ENCODE data around the gene TMEM218.

Gene TMEM218

DNA sequence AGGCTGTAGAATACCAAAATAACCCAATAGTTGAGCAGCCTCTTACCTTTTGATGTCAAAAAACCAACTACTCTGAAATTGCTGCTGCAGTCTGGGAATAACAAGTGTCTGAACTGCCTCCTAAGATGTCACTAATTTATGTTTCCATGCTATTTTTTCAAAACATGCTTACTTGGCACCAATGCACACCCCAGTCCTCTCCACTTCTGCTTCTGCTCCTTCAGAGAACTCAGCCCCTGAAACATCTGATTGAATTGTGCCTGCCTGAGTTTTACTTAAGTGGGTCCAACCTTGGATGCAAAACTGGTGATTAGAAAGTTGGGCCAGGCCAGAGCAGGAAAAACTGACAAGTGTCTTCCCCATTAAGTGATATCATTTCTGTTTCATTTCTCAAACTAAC, 24.6 kb upstream of the TMEM218 start:
- ATAC-seq: no peak
- TF ChIP-seq ZFP3 (CRISPR knock-in tag; IDR thresholded peaks at IDR 0.05): no peak
- TF ChIP-seq, protein P1, sequence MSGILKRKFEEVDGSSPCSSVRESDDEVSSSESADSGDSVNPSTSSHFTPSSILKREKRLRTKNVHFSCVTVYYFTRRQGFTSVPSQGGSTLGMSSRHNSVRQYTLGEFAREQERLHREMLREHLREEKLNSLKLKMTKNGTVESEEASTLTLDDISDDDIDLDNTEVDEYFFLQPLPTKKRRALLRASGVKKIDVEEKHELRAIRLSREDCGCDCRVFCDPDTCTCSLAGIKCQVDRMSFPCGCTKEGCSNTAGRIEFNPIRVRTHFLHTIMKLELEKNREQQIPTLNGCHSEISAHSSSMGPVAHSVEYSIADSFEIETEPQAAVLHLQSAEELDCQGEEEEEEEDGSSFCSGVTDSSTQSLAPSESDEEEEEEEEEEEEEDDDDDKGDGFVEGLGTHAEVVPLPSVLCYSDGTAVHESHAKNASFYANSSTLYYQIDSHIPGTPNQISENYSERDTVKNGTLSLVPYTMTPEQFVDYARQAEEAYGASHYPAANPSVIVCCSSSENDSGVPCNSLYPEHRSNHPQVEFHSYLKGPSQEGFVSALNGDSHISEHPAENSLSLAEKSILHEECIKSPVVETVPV (CRISPR knock-in tag; IDR thresholded peaks at IDR 0.05): no peak
- TF ChIP-seq ISL1 (CRISPR knock-in tag; IDR thresholded peaks at IDR 0.05): no peak
- no peak for TF ChIP-seq SNAI2 (CRISPR knock-in tag; IDR thresholded peaks at IDR 0.05)
- TF ChIP-seq PPARA (CRISPR knock-in tag; IDR thresholded peaks at IDR 0.05; ENCODE audit: borderline replicate concordance): no peak
- TF ChIP-seq ZFP30 (CRISPR knock-in tag; IDR thresholded peaks at IDR 0.05): no peak
- no peak for TF ChIP-seq ESRRG (CRISPR knock-in tag; IDR thresholded peaks at IDR 0.05)
- TF ChIP-seq TCF4 (CRISPR knock-in tag; IDR thresholded peaks at IDR 0.05; ENCODE audit: borderline replicate concordance): no peak
- TF ChIP-seq, protein P2, sequence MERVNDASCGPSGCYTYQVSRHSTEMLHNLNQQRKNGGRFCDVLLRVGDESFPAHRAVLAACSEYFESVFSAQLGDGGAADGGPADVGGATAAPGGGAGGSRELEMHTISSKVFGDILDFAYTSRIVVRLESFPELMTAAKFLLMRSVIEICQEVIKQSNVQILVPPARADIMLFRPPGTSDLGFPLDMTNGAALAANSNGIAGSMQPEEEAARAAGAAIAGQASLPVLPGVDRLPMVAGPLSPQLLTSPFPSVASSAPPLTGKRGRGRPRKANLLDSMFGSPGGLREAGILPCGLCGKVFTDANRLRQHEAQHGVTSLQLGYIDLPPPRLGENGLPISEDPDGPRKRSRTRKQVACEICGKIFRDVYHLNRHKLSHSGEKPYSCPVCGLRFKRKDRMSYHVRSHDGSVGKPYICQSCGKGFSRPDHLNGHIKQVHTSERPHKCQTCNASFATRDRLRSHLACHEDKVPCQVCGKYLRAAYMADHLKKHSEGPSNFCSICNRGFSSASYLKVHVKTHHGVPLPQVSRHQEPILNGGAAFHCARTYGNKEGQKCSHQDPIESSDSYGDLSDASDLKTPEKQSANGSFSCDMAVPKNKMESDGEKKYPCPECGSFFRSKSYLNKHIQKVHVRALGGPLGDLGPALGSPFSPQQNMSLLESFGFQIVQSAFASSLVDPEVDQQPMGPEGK (CRISPR knock-in tag; IDR thresholded peaks at IDR 0.05; ENCODE audit: borderline replicate concordance): no peak
- no peak for TF ChIP-seq TOX (CRISPR knock-in tag; IDR thresholded peaks at IDR 0.05; ENCODE audit: borderline replicate concordance)
- no peak for TF ChIP-seq ARNTL (CRISPR knock-in tag; IDR thresholded peaks at IDR 0.05; ENCODE audit: borderline replicate concordance, low read depth)

DNA sequence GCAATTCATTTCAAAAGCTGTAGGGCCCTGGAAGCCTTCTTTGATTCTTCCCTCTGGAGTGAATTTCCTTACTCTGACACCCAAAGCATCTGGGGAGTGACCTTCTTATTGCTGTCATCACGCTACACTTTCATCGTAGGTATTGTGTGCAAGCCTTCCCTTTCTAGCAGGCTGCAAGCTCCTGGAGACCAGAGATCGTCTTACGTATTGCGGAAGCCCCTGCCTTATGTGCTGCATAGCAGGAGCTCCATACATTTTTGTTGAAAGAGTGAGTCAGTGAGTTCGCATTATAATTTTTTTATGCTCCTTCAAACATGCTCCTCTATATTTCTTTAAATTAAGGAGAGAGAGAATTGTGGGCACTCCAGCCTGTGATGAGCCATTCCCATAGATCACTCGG, 21.2 kb upstream of the TMEM218 start:
- ATAC-seq: no peak
- no peak for TF ChIP-seq ZC3H10 (CRISPR knock-in tag; IDR thresholded peaks at IDR 0.05)

DNA sequence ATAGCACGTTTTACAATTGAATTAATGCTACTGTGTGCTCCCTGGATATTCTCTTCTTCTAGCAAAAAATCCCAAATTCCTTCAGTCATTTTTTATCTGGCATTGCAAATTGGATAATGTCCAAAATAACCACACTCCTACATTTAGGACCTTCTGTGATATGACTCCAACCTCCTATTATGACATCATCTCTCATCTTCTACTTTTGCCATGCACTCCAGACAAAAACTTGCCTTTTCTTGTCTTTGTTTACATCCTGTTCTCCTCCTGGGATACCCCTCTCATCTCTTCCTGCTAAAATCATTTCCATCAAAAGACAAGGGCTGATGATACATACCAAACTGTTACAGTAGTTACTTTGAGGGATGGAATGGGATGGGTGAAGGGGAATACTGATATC, 20.6 kb upstream of the TMEM218 start:
- ATAC-seq: no peak
- TF ChIP-seq PPARA (CRISPR knock-in tag; IDR thresholded peaks at IDR 0.05; ENCODE audit: borderline replicate concordance) (no peak), ZNF70 (CRISPR knock-in tag; IDR thresholded peaks at IDR 0.05) (peak; percentile 75)
- TF ChIP-seq, protein P3, sequence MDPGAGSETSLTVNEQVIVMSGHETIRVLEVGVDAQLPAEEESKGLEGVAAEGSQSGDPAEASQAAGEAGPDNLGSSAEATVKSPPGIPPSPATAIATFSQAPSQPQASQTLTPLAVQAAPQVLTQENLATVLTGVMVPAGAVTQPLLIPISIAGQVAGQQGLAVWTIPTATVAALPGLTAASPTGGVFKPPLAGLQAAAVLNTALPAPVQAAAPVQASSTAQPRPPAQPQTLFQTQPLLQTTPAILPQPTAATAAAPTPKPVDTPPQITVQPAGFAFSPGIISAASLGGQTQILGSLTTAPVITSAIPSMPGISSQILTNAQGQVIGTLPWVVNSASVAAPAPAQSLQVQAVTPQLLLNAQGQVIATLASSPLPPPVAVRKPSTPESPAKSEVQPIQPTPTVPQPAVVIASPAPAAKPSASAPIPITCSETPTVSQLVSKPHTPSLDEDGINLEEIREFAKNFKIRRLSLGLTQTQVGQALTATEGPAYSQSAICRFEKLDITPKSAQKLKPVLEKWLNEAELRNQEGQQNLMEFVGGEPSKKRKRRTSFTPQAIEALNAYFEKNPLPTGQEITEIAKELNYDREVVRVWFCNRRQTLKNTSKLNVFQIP (CRISPR knock-in tag; IDR thresholded peaks at IDR 0.05; ENCODE audit: borderline replicate concordance, low read depth): no peak

DNA sequence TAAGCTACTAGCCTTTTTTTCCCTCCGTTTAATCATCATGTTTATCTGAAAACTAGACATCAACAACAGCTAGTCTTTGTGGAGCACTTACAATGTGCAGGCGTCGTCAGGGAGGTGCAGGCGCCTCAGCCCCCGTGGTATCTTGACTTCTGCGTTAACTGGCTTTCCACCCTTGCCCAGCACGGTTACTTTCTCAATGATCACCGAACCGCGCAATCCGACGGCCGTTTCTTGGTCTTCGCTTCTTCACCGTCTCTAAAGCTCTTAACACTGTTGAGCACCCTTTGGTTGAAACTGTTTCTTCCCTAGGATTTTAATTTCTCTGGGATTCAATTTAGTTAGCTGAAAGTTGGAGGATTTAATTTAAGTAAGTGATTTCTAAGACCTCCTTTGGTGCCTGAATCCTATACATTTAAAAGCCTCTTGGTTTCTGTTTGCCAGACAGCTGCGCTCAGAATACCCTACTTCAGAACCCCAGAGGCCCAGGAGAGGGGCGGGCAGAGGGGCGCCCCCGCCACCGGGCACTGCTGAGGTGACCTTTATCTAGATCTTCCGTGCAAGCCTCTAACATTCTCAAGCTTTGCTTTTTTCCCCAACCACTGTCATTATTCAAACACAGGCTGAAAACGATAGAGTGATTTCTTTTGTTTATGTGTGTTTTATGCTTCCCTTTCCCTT, 18.0 kb upstream of the TMEM218 start:
- TF ChIP-seq OSR1 (CRISPR knock-in tag; IDR thresholded peaks at IDR 0.05) (no peak), GLIS3 (CRISPR knock-in tag; IDR thresholded peaks at IDR 0.05) (no peak), ARNTL (CRISPR knock-in tag; IDR thresholded peaks at IDR 0.05; ENCODE audit: borderline replicate concordance, low read depth) (no peak), CSDC2 (CRISPR knock-in tag; IDR thresholded peaks at IDR 0.05) (no peak), BACH2 (CRISPR knock-in tag; IDR thresholded peaks at IDR 0.05; ENCODE audit: borderline replicate concordance) (no peak), ZFP30 (CRISPR knock-in tag; IDR thresholded peaks at IDR 0.05) (no peak), SNAI2 (CRISPR knock-in tag; IDR thresholded peaks at IDR 0.05) (no peak), ZC3H10 (CRISPR knock-in tag; IDR thresholded peaks at IDR 0.05) (no peak)
- TF ChIP-seq, protein P1 (CRISPR knock-in tag; IDR thresholded peaks at IDR 0.05): no peak
- TF ChIP-seq, protein P4, sequence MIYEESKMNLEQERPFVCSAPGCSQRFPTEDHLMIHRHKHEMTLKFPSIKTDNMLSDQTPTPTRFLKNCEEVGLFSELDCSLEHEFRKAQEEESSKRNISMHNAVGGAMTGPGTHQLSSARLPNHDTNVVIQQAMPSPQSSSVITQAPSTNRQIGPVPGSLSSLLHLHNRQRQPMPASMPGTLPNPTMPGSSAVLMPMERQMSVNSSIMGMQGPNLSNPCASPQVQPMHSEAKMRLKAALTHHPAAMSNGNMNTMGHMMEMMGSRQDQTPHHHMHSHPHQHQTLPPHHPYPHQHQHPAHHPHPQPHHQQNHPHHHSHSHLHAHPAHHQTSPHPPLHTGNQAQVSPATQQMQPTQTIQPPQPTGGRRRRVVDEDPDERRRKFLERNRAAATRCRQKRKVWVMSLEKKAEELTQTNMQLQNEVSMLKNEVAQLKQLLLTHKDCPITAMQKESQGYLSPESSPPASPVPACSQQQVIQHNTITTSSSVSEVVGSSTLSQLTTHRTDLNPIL (CRISPR knock-in tag; IDR thresholded peaks at IDR 0.05; ENCODE audit: low read depth): no peak
- TF ChIP-seq, protein P2 (CRISPR knock-in tag; IDR thresholded peaks at IDR 0.05; ENCODE audit: borderline replicate concordance): no peak
- TF ChIP-seq, protein P3 (CRISPR knock-in tag; IDR thresholded peaks at IDR 0.05; ENCODE audit: borderline replicate concordance, low read depth): no peak
- ATAC-seq: no peak

Measured in SK-N-SH treated with all-trans-retinoic acid at 6 μM for 48 hours (cell line).